HG03469 (cell line): ENCODE measurements around the gene SCLT1.
"Not testable (repeated sequence)": the region's sequence is repeated elsewhere in the genome, so short reads cannot be mapped to it uniquely, and the experiment has no call there.

Experiments used
- ATAC-seq: cut with Tn5 transposase; IDR thresholded peaks from one replicate; pipeline ENCODE4 v1.9.1; 2021; ENCODE audit warnings: mild to moderate bottlenecking, moderate library complexity, moderate number of reproducible peaks; ENCODE audit not compliant: unreplicated experiment

SCLT1 gene

DNA sequence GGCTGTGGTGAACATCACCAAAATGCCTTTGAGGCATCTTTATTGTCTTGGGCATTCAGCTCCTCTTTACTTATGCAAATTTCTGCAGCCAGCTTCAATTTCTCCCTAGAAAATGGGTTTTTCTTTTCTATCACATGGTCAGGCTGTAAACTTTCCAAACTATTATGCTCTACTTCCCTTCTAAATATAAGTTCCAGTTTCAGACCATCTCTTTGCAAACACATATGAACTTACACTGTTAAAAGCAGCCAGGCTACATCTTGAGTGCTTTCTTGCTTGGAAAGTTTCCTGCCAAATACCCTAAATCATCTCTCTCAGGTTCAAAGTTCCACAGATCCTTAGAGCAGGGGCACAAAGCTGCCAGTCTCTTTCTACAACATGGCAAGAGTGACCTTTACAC lies 13.2 kb downstream of the SCLT1 start:
- ATAC-seq = no peak

DNA sequence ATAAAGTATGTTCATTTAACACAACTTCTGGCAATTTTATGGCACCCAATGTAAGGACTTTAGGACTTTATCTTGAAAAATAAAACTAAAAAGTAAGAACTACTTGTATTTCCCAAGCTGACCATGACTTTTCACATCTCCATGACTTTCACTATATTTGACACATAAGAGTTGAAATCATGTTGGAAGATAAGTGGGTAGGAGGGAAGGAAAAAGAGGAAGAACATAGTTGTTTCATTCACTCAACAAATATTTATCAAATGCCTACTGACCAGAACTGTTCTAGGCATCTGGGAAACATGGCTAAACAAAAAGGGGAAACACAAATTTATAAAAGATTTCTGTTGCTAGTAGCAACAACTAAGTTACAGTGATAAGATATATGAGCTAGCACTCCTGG lies 16.0 kb downstream of the SCLT1 start:
- ATAC-seq = no peak

DNA sequence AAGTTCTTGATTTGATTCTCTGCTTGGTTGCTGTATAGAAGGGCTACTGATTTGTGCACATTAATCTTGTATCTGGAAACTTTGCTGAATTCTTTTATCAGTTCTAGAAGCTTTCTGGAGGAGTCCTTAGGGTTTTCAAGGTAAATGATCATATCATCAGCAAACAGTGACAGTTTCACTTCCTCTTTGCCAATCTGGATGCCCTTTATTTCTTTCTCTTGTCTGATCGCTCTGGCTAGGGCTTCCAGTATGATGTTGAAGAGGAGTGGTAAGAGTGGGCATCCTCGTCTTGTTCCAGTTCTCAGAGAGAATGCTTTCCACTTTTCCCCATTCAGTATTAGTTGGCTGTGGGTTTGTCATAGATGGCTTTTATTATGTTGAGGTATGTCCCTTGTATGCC lies 23.8 kb downstream of the SCLT1 start:
- ATAC-seq = not testable (repeated sequence)

DNA sequence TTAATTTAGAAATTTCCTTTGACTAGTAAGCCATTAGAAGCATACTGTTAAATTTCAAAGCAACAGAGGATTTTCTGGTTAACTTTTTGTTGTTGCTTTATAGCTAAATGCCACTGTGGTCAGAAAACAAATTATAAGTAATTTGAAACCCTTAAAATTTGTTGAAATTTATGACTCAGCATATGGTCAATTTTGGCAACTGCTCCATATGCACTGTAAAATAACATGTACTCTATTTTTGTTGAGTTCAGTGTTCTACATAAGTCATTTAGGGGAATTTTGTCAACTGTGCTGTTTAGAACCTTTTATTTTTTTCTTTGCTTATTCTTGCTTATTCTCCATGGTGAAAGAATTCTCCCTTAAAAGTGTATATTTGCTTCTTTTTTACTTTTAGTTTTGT lies 28.6 kb downstream of the SCLT1 start:
- ATAC-seq = no peak

DNA sequence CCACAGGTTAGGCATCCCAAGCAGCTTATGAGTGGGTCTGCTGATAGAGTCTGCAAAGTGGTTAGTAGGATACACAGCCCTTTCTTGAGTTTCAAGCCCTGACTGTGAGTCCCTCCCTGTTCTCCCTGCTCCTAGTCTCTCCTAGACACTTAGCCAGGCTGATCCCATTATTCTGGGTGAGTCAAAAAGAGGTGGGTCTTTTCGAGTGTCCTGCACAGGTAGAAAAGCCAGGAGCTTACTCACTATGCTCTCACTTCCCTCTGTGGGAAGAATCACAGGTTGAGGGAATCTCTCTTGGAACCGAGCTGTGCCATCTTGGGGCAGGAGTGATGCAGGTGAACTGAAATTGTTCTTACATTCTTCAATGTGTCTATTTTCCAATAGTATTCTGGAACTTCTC lies 29.7 kb downstream of the SCLT1 start:
- ATAC-seq = no peak

DNA sequence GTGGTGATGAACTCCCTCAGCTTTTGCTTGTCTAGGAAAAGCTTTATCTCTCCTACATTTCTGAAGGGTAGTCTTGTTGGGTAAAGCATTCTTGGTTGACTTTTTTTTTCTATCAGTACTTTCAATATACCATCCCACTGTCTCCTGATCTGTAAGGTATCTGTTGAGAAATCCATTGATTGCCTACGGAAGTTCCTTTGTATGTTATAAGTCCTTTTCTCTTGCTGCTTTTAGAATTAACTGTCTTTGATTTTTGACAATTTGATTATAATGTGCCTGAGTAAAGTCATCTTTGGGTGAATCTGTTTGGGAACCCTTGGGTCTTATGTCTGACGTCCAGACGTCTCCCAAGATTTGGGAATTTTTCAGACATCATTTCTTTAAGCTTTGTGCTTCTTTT lies 30.8 kb downstream of the SCLT1 start:
- ATAC-seq = no peak

DNA sequence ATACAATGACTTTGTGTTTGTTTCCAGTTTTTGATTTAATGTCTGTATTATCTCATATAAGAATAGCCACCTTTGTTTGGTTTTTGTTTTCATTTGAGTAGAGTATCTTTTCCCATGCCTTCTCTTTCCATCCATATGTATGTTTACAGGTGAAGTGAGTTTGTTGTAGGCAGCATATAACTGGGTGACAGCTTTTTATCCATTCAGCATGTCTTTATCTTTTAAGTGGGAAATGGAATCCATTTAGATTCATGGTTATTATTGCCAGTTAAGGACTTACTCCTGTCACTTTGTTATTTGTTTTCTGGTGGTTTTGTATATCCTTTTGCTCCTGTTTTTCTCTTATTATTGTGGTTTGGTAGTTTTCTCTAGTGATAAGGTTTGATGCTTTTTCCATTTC lies 34.3 kb downstream of the SCLT1 start:
- no peak for ATAC-seq

DNA sequence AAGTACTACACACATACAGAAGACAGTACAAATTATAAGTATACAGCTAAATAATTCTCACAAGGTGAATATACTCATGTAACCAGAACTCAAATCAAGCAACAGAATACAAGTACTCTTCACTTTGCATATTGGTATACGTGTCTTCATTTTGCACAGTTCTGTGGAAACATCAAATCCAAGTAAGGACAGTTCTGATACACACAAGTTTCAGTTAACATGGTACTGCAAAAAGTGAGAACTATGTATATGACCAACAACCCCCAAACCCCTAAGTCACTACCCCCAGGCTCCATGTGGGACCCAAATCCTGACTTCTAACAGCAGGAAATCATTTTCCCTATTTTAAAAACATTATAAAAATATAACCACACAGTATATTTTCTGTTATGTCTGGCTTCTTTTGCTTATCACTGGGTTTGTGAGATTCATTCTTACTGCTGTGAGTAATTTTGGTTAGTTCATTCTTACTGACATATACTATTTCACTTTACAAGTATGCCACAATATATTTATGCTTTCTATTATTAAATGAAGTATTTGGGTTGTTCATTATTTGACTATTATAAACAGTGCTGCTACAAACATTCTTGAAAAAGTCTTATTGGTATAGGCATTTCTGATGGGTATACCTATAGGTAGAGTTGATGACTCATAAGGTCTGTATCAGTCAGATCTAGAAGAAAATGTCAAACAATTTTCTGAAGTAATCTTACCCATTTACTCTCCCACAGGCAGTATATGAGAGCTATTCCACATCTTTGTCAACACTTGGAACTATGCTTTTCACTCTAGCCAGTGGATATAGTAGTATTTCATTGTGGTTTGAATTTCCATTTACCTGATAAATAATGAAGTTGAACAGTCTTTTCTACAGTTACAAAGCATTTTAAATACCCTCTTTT lies 47.0 kb downstream of the SCLT1 start:
- ATAC-seq = peak; percentile 87

DNA sequence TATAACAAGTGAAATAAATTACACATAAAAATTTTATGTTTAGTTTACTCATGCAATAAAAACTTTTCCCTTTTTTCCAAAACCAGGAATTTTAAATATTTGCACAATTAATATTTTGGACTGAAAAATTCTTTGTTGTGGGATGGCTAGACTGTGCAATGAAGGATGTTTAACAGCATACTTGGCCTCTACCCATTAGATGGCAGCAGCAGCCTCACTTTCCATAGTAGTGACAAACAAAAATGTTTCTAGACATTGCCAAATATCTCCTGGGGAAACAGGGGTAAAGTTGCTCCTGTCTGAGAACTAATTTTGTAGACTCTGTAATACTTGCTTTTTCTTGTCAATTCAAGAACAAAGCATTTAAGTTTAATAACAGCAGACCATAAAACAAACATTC lies 49.8 kb downstream of the SCLT1 start:
- ATAC-seq = no peak

DNA sequence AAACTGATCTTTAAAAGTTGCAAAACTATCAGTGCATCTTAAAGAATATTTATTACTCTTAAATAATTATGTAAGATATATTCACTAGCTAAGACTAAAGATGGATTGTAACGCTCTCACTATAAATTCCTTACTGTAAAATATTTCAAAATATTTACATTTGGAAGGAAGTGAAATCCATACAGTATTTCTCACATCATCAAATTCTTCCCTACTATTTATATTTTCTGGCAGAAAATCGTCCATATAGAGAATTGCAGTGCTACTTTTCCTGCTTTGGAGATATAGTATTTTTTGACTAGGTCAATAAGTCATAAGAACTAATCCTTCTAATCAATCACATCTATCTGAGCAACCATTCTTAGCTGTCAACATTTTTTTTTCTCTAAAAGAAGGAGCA lies 52.9 kb downstream of the SCLT1 start:
- ATAC-seq = no peak

DNA sequence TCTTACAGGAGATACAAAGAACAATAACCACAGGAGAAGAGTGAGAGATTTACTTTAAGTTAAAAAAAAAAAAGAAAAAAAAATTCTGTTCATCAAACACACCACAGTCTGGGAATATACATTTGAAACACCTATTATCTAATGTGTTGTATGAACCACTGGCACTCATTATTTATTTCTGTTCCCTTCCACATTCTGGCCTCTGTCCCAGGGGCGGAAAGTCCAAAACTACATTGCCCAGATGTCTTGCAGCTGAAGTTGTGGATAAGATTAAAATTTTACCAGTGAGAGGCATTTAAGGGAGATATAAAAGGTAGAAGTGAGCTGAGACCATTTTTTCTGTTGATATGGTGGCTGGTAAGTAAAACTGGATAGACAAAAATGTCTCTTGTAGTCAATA lies 56.2 kb downstream of the SCLT1 start:
- no peak for ATAC-seq

DNA sequence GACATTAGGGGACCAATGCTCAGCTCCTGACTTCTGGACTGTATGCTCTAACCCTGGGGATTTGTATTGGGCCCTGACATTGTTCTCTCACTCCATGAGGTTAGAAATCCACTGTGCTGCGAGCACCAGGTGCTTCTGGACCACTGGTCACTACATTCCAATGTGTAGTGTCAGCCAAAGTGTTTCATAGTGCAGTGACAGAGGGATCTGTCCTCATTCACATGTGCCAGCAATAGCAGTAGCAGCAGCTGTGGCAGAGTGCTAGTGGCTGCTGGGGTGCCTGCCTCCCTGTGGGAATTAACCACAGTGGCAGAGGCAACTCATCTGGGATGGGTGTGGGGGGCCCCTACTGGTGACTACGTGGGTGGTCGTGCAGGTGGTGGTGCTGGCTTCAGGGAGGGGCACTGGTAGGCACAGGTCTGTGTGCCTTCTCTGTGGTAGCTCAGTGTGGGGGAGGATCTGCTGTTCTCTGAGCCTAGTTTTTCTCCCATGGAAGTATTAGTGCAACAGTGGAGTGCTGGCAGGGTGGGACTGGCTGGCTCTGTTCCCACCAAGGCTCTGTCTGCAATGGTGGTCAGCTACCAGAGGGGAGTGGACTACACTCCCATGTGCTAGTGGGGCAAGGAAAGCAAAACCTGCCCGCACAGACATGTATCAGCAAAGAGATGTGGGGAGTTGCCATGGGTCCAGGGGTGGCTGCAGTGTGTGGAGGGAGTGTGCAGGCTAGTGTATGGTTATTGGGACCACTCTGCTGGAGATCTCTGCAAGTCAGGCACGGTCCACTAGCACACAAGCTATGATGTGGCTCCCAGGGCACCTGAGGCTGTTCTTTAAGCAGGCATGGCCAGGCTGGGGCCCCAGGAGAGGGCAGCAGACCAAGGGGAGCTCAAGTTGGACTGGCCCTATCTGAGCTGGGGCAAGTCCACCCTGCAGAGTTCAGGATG lies 78.5 kb downstream of the SCLT1 start:
- ATAC-seq = no peak

DNA sequence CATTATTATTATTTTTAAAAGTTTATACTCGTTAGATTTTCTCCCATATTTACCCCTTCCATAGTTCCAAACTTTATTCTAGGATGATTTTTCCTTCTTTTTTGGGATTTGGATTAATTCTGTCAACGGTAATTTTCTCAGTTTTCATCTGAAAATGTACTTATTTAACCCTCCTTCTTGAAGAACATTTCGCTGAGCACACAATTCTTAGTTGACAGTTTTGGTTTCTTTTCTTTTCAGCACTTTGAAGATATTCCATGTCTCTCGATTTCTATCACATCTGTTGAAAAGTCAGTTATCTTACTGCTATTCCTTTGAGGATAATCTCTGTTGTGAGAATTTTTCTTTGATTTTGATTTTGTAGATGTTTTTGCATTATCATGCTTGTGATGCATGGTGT lies 85.2 kb downstream of the SCLT1 start:
- no peak for ATAC-seq

DNA sequence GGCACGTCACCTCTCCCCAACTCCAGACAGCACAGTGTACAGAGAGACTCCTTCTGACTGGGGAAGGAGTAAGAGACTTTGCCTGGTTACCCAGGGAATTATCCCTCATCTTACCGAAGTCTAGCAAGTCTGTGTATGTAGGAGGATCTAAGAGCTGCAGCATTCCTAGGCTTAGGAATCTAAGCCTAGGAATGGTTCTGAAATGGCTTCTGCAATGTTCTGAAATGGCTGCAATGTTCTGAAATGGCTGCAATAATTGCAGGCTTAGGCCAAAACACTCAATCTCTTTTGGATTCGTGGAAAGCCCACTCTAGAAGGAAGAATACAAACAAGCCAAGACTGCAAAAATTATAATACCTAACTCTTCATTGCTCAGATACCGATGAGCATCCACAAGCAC lies 106.4 kb downstream of the SCLT1 start:
- ATAC-seq = no peak

DNA sequence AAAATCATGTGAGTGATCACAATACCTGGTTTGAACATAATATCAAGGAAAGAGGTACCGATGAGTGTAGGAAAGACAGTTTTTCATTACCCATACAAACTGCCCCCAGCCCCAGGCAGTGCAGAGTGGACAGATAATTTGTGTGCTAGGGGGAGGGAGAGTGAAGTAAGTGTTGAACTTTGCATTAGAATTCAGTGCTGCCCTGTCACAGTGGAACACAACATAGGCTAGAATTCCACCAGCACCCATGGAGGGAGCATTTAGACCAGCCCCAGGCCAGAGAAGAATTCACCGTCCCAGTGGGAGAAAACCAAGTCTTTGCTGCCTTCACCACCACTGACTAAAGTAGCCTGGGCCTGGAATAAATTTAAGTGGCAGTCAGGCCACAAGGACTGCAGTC lies 107.3 kb downstream of the SCLT1 start:
- ATAC-seq = no peak

DNA sequence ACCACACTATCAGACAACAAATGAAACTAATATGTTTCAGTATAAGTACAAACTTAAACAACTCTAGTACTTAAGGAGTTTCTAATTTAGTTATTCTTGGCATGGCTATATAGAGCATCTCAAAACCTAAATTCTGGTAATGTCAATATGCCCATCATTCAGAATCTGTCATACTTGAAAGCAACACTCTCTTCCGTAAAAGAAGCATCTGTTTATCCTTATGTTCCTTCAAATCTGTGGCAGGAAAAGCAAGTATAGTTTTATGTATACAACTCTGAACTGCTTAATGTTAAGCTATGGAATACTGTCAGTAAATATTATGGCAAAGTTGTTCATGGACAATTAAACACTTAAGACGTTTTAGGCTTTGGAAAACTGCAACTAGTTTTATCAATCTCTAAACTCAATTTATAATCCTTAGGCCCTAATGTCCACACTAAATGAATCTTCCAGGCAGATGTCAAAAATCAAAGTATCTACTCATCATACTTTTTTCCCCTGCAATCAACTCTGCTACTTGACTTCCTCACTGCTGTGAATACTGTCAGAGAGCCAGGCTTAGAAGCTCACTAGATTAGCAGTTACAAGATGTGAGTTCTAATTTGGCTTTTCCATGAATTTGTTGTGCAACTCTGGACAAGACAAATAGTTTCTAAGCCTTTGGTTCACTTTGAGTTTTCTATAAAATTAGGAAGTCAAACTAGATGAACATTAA lies 109.4 kb downstream of the SCLT1 start:
- no peak for ATAC-seq

DNA sequence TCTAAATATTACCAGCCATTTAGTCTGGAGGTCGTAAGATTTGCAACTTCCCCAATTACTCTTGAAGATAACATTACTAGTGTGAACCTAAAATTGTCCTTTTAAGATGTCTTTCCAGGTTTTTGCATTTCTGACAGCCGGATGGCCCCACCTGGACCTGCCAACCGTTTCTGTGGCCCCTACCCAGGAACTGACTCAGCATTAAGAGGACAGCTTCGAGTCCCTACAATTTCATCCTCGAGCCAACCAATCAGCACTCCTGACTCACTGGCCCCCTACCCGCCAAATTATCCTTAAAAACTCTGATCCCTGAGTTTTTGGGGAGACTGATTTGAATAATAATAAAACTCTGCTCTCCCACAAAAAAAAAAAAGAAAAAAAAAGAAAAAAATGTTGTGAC lies 112.0 kb downstream of the SCLT1 start:
- ATAC-seq = no peak

DNA sequence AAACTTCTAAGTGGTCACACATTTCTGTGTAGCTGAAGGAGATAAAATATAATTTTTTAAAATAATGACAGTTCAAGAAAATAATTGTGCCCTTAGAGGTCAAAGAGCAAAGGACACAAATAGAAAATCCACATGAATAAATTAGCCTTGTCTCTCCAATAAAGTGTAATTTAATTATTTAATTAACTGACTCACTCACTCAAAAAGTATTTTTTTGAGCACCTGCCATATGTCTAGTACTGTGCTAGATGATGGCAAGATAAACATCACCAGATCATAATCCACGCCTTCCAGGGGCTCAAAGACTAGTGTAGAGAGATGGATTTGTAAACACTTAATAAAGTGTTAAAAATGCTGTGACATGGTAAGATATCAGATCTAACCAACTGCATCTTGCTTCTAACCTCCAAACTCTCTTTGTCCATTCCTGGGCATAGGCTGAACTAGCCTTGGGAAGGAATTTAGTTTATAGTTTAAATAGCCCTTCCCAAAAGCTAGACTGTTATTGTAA lies 112.5 kb downstream of the SCLT1 start:
- ATAC-seq = no peak

DNA sequence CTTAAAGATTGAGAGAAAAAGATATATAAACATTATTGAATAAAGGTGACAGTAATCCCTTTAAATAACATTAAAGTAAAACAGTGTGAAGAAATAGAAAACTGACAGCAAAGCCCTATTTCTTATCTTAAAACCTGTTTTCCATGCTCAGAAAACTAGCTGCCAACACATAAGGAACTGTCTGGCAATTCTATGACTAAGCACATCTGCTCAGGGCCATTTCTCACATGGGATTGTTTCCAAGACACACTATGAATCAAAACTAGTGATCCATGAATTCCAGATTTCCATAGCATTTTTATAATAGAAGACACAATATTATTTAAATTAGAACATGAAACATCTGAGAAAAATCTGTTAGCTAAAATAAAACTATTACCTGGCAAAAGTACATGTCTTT lies 113.4 kb downstream of the SCLT1 start:
- ATAC-seq = no peak

DNA sequence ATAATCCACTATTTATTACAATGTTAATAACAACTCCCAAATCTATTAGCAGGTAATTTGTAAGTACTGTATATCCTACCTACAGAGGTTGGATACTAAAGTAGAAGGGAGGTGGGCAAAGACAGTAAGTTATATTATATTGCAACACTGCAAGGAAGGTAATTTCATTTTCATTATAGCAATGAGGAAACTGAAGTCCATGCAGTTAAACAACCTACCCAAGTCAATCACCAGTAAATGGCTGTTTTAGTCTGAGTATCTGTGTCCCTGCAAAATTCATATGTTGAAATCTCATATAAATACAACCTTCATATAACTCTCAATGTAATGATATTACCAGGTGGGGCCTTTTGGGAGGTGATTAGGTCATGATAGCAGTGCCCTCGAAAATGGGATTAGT lies 114.4 kb downstream of the SCLT1 start:
- no peak for ATAC-seq

DNA sequence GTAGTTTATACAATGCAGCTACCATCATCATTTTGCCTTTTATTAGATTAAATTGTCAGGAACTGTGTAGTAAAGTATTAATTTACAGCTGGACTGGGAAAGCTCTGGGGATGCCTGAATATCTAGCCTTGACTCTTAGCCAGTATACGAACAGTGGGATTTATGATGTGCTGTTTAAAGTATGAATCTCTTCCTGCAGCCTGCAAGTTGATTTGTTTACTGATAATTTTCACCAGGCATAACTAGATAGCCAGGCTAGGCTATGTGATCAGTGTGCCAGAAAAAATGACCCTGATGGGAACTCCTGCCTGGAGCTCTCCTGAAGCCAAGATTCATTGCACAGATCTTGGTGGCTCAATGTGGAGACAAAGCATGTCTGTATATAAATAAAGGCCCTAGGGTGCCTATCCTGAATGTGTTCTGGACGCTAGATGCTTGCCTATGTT lies 119.2 kb downstream of the SCLT1 start:
- ATAC-seq = no peak
